ENCODE measurements around the gene CTDP1.

The CTDP1 gene

GRCh38 chr18:79787527-79787864, 107.9 kb downstream of the CTDP1 start:
- no peak for DNase-seq

DNA sequence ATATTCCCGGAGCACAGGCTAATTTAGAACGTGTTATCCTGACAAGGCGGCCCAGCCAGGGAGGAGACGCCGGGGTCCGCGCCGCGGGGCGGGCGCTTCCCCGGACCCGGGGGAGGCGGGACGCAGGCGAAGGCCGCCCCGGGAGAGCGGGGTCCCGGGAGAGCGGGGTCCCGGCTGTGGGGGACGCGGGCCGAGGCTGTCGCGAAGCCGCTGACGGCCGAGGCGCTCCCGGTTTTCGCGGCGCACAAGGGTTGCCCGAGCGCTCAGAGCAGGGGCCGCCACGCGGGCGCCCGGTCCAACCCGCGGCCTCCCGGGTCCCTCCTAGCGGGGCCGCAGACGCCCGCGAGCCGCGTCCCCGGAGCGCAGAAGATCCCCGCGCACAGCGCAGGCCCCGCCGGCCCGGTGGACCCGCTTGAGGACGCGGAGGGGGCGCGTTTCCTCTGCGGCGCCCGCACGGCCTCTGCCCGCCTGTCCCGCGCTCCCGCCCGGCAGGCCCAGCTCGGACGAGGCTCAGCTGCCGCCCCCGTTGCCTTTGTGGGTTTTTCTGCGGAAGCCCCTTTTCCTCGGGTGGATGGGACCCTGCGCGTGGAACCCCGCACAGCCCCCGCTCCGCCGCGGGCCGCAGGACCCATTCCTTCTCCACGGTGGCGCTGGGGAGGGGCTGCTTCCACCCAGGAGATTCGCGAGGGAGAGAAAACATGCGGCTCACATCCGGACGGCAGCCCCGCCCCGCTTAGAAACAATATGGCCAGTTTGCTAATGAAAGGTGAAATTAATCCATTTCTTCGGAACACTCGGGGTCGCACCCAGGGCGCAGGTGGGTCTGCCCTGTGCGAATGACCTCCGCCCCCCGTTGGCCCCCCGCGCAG, 108.5 kb downstream of the CTDP1 start:
- no peak for DNase-seq

DNA sequence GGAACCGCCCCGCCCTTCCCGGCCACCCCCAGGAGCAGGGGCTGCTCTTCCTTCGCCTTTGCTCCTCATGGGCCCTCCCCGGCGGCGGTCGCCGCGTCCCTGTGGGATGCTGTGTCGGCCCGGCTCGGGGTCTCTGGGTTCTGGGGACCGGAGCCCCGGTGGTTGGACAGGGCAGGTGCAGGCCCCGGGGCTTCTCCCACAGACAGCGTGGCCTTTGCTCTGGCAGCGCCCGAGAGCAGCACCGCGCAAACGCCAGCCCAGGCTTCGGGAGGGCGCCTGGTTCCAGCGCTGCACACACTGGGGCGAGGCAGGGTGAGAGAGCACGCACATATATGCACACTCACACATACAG, 109.1 kb downstream of the CTDP1 start:
- DNase-seq = no peak

DNA sequence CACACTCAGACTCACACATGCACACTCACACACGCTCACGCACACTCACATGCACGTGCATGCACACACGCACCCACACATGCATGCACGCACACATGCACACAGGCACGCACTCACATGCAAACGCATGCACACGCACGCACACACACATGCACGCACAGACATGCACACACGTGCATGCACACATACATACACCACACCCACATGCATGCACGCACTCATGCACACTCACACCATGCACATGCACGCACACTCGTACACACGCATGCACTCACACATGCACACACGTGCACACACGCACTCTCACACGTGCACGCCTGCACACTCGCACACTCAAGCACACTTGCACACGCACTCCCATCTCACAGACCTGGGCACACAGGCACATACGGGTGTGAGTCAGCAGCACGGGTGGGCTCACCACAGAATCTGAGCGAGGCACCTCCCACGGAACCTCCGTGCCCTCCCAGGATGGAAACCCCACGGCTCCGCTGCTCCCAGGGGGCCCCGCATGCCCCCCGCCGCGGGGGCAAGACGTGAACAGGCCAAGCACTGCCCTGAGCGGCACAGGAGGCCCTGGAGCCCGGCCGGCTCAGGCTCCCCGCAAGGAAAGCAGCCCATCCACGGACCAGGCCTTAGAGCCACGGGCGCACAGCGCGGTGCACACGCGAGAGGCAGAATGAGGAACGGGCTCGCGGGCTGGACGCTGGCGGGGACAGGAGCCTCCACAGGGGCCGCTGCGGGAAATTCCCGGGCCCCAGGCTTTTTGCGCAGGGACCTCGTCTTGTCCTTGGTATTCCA, 109.7 kb downstream of the CTDP1 start:
- no peak for DNase-seq

GRCh38 chr18:79789901-79790890, 110.6 kb downstream of the CTDP1 start:
- DNase-seq = no peak

- no peak for DNase-seq
Observed at GRCh38 chr18:79790996-79791972, 111.7 kb downstream of the CTDP1 start.

DNA sequence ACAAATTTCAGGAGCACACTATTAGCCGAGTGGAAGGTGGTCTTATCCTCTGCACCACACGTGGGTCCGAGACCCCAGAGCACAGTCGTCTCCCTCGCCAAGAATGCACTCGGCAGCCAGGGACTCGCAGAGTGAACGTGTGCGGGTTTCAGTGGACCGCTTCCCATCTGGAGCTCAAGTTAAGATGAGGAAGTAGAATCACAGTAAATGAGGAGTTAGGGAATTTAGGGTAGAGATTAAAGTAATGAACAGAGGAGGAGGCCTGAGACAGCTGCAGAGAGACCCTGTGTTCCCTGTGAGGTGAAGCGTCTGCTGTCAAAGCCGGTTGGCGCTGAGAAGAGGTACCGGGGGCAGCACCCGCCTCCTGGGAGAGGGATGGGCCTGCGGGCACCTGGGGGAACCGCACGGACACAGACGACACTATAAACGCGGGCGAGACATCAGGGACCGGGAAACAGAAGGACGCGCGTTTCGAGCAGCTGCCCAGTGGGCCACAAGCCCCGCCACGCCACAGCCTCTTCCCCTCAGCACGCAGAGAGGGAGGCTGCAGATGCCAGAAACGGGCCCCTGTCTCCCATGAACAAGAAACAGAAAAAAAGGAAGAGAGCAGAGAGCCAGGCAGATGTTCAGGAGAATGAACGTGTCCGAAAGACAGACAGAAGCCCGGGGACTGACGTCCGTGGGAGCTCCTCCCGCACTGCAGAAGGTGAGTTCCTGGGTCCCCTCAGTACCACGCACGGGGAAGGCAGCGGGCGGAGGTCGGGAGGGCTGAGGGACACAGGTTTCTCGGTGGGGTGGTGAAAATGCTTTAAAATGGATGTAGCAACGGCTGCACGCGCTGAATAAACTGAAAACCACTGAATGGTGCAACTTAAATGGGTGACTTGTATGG, 112.7 kb downstream of the CTDP1 start:
- no peak for DNase-seq

- DNase-seq = no peak
Observed at GRCh38 chr18:79792988-79793355, 113.4 kb downstream of the CTDP1 start.

GRCh38 chr18:79794846-79795245, 115.2 kb downstream of the CTDP1 start:
- DNase-seq = no peak

- DNase-seq = no peak
Observed at GRCh38 chr18:79795446-79795845, 115.8 kb downstream of the CTDP1 start.

DNA sequence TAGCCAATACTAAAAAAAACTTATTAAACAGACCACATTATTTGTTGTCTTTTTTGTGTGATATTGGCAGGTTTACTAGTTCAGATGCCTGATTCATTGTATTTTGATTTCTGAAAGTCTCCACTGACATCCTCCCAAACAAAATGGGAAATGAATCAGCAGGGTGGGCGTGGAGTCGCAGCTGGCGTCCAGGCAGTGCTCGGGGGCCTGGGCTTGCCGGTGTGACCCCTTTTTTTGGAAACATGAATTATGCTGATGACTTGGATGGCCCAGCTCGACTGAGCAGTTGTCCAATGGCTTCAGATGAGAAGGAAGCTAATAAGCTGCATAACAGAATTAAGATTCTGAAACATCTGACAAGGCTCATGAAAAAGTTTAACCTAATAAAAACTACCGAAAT, 116.4 kb downstream of the CTDP1 start:
- no peak for DNase-seq

GRCh38 chr18:79796531-79797405, 117.2 kb downstream of the CTDP1 start:
- no peak for DNase-seq

- no peak for DNase-seq
Observed at GRCh38 chr18:79797518-79798345, 118.1 kb downstream of the CTDP1 start, which contains the start of gene KCNG2. TSS of gene KCNG2 (plus strand) at chr18:79797938. CDS start at chr18:79863668, 65,730 bp downstream.

DNA sequence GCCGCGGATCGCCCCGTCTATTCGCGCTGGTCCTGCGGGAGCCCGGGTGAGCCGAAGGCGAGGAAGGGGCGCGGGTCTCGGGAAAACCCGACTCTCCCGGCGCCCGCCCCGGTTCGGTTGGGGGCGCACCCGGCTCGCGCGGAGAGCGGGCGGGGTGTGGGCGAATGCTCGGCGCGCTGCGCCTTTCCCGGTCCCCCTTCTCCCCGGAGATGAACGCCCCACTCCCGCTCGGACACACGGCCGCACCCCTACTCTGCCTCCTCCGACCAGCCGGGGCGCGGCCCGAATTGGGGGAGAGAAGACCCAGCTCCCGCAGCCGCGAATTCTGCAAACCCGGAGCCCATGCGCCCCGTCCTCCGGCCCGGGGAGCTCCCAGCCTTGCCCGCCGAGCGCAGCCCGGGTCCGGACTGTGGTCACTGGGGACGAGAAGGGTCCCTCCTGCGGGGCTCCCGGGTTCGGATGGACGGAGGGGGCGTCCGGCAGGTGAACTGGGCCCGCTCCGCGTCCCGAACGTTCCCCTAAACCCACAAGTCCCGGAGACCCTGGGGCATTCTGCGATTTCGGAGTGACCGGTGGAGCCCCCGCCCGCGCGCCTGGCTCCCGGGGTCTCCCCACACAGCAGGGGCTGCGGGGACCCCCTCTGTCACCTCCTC, 118.9 kb downstream of the CTDP1 start:
- no peak for DNase-seq

GRCh38 chr18:79798999-79799370, 119.4 kb downstream of the CTDP1 start:
- no peak for DNase-seq

GRCh38 chr18:79799619-79800370, 120.2 kb downstream of the CTDP1 start:
- DNase-seq = no peak

Measured in activated CD4-positive, alpha-beta T cell treated with anti-CD3 and anti-CD28 coated beads, Interleukin-2, amount 50 U/mL, for 1 hour (primary cell).